HL-60 (cell line): Measurements from ENCODE around the gene CDK19.

Experiments used
- DNase-seq, 2 experiments: peaks; one replicate each; pipeline ENCODE4 v3.0.0-alpha.2; 2010 to 2020; ENCODE audit warnings: low read depth in 1 of 2, low spot score in 1 of 2
- H3K27ac ChIP-seq: fragments of 250-450 bp; sonication (Bioruptor Pico); replicated peaks from 2 replicates; pipeline ENCODE4 v1.5.1; 2020; ENCODE audit warnings: mild to moderate bottlenecking, moderate library complexity
- H3K27me3 ChIP-seq: fragments of 250-450 bp; sonication (Bioruptor Pico); 2 replicates; pipeline ENCODE4 v1.5.1; 2021; ENCODE audit warnings: mild to moderate bottlenecking, moderate library complexity; ENCODE audit not compliant: insufficient read depth, poor library complexity, severe bottlenecking
- H3K4me3 ChIP-seq: replicated peaks from 2 replicates; pipeline ENCODE4 v1.5.1; 2011; ENCODE audit warnings: mild to moderate bottlenecking, control low read depth, low read length; ENCODE audit not compliant: insufficient read depth
- CTCF ChIP-seq: IDR thresholded peaks from one replicate; pipeline ENCODE4 v1.5.1; 2011; ENCODE audit warnings: low read length, control low read depth, inconsistent platforms; ENCODE audit not compliant: insufficient read depth
- GABPA ChIP-seq: IDR thresholded peaks from 2 replicates; pipeline ENCODE4 v1.6.1; 2012; ENCODE audit warnings: low read depth
- POLR2AphosphoS5 ChIP-seq: IDR thresholded peaks from 2 replicates; pipeline ENCODE4 v1.6.1; 2012; ENCODE audit warnings: low read depth
- SPI1 ChIP-seq: IDR thresholded peaks from 2 replicates; pipeline ENCODE4 v1.6.1; 2012; ENCODE audit warnings: low read depth, mild to moderate bottlenecking, borderline replicate concordance
- TF ChIP-seq, protein P1 (sequence below): IDR thresholded peaks from 2 replicates; pipeline ENCODE4 v1.6.1; 2012; ENCODE audit warnings: low read depth; ENCODE audit not compliant: insufficient replicate concordance

The CDK19 gene

GRCh38 chr6:110620065-110620464 is 195.2 kb downstream of the CDK19 start:
- no peak for TF ChIP-seq GABPA
- no peak for TF ChIP-seq SPI1
- no peak for TF ChIP-seq POLR2AphosphoS5
- TF ChIP-seq, protein P1, sequence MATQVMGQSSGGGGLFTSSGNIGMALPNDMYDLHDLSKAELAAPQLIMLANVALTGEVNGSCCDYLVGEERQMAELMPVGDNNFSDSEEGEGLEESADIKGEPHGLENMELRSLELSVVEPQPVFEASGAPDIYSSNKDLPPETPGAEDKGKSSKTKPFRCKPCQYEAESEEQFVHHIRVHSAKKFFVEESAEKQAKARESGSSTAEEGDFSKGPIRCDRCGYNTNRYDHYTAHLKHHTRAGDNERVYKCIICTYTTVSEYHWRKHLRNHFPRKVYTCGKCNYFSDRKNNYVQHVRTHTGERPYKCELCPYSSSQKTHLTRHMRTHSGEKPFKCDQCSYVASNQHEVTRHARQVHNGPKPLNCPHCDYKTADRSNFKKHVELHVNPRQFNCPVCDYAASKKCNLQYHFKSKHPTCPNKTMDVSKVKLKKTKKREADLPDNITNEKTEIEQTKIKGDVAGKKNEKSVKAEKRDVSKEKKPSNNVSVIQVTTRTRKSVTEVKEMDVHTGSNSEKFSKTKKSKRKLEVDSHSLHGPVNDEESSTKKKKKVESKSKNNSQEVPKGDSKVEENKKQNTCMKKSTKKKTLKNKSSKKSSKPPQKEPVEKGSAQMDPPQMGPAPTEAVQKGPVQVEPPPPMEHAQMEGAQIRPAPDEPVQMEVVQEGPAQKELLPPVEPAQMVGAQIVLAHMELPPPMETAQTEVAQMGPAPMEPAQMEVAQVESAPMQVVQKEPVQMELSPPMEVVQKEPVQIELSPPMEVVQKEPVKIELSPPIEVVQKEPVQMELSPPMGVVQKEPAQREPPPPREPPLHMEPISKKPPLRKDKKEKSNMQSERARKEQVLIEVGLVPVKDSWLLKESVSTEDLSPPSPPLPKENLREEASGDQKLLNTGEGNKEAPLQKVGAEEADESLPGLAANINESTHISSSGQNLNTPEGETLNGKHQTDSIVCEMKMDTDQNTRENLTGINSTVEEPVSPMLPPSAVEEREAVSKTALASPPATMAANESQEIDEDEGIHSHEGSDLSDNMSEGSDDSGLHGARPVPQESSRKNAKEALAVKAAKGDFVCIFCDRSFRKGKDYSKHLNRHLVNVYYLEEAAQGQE = no peak
- no peak for TF ChIP-seq CTCF
- no peak overlapping the region for H3K27ac ChIP-seq
- no peak for DNase-seq
- H3K4me3 ChIP-seq = no peak overlapping the region
- no peaks in the 10 kb centered on the region for H3K27me3 ChIP-seq

DNA sequence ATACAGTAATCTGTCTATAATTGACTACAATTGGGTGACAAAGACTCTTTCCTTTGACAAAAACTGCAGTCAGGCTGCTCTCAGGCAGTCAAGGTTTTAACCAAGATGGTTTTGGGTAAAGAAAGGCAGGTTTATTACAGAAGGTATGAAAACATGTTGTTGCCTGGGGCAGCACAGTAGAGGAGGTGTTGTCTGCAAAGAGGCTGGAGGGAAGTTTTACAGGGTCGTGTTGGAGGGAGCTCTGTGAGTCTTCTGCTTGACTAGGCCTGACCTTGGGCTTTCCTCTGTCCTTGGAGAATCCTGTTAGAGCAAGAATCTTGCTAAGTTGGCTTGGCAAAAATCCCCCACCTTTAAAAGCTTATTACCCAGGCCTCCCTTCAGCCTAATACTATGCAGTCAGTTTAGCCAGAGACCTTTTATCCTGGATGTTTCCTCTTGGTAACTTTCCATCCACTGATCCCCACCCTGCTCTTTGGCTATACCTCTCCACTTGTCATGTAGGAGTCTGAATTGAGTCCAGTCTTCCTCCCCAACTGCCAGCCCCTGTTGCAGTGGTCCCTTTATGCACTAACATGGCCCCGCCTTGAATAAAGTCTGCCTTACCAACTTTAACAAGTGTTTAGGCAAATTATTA is 195.9 kb downstream of the CDK19 start:
- TF ChIP-seq CTCF (no peak), GABPA (no peak)
- TF ChIP-seq, protein P1 = no peak
- Histone ChIP-seq H3K4me3 (no peak overlapping the region), H3K27ac (no peak overlapping the region), H3K27me3 (no peaks in the 10 kb centered on the region)
- DNase-seq = no peak

DNA sequence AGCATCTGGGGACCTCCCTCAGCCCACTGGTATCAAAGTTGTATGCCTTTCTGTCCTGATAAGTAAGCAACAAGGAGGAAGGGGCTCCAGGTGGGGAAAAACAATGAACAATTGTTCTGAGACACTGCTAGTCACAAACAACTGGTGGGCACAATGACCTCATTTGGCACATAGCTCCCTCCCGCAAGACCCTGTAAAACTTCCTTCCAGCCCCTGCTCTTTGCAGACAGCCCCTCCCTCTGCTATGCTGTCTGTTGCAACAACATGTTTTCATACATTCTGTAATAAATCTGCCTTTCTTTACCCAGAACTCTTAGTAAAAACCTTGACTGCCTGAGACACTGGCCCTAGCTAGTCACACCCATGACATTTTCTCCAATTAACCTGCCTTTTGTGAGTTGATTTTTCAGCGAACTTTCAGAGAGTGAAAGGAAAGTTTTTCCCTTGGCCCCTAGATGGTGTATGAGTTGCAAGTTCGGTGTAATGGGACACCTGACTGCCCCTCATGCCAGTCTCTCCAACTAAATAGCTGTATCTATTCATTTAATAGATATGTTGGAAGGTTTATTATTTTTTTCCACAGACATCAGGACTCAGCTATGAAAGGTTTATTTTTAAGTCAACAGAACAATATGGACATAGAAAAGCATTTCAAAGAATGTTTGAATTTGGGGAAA is 196.5 kb downstream of the CDK19 start:
- H3K4me3 ChIP-seq = no peak overlapping the region
- H3K27ac ChIP-seq = no peak overlapping the region
- DNase-seq = no peak
- no peaks in the 10 kb centered on the region for H3K27me3 ChIP-seq
- TF ChIP-seq CTCF (no peak), SPI1 (no peak), GABPA (no peak), POLR2AphosphoS5 (no peak)
- TF ChIP-seq, protein P1 = no peak
